ENCODE measurements around the gene BCAS2. TPM values are rescaled to one million over a fixed set of nuclear protein-coding genes. Genes with fewer than 3 reads are reported as not detected.
A peak's percentile ranks its signal among the peaks of the same experiment; 100 is the strongest.
"Not testable (repeated sequence)": the region's sequence is repeated elsewhere in the genome, so short reads cannot be mapped to it uniquely, and the experiment has no call there.

BCAS2 gene
- total and polyA plus RNA-seq, 3 experiments from 2014 or later = 62.9 to 99.9 (median 66.9) TPM

DNA sequence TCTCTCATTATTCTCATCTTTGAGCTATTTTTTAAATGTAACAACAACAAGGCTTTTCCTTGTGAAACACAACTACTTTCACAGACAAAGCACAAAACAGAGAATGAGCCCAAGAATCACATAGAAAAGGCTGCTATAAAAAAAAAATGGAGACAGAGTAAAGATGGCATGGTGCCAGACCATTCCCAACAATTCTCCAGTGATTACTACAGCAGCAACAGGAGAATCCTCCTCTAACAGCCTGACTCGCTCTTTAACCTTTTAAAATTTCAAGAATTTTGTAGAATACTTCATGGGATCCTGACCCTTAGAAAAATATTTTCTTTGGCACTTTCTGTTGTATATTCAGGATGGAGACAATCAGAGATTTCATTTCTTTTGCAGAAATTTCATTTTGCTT is 3.8 kb upstream of the BCAS2 start:
- no peak for DNase-seq
- ChIA-PET POLR2A (no interaction called here), CTCF (no interaction called here)
- Mint-ChIP-seq H3K4me1 (peaks cover 15 to 24% (median 23%) of the 10 kb centered on the region in 3 donors), H3K9me3 (peaks cover 0 to 3% (median 1%) of the 10 kb centered on the region in 5 donors), H3K4me3 (no peak overlapping the region), H3K27ac (peak overlapping the region in 2 of 8 donors; percentile 51 to 95), H3K36me3 (peaks cover 3 to 10% (median 7%) of the 10 kb centered on the region in 3 donors), H3K27me3 (peaks cover 0 to 14% of the 10 kb centered on the region in 2 donors)
- H3K36me3 ChIP-seq (ENCODE audit: insufficient read depth, low read length) = no peaks in the 10 kb centered on the region
- H3K27ac ChIP-seq (ENCODE audit: low read depth, low read length) = no peak overlapping the region
- H3K4me3 ChIP-seq (ENCODE audit: low read length) = no peak overlapping the region
- H3K9me3 ChIP-seq (ENCODE audit: low read length) = no peaks in the 10 kb centered on the region
- H3K27me3 ChIP-seq (ENCODE audit: insufficient read depth, low read length, poor library complexity, severe bottlenecking) = no peaks in the 10 kb centered on the region
- H3K4me1 ChIP-seq (ENCODE audit: insufficient read depth, low read length) = peaks cover 10% of the 10 kb centered on the region

DNA sequence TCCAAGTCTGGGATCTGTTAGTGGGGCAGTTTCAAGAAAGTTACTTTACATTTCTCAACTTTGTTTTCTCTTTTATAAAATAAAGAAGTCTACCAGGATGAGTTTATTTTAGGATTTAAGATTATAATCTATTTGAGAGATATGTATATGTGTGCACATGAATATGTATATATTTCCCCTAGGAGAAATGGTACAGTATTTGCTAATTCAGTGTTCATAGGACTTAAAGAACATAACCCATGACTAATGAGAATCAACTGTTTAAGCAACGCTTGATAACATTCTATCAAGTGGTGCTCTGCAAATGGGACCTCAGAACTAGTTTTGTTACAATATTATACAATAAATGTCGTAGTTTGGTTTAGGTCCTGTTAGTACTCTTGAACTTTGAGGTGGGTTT is 7.0 kb downstream of the BCAS2 start:
- Histone ChIP-seq H3K9me3 (ENCODE audit: low read length) (no peaks in the 10 kb centered on the region), H3K27ac (ENCODE audit: low read depth, low read length) (no peak overlapping the region), H3K27me3 (ENCODE audit: insufficient read depth, low read length, poor library complexity, severe bottlenecking) (no peaks in the 10 kb centered on the region), H3K4me1 (ENCODE audit: insufficient read depth, low read length) (peaks cover 7% of the 10 kb centered on the region), H3K36me3 (ENCODE audit: insufficient read depth, low read length) (peaks cover 43% of the 10 kb centered on the region), H3K4me3 (ENCODE audit: low read length) (no peak overlapping the region)
- Mint-ChIP-seq H3K4me1 (peaks cover 17 to 28% (median 18%) of the 10 kb centered on the region in 3 donors), H3K36me3 (peaks cover 28 to 82% (median 34%) of the 10 kb centered on the region in 3 donors), H3K4me3 (no peak overlapping the region), H3K27ac (no peak overlapping the region), H3K9me3 (no peaks in the 10 kb centered on the region), H3K27me3 (no peaks in the 10 kb centered on the region)
- POLR2A ChIA-PET = no interaction called here
- no peak for DNase-seq
- CTCF ChIA-PET = no interaction called here

DNA sequence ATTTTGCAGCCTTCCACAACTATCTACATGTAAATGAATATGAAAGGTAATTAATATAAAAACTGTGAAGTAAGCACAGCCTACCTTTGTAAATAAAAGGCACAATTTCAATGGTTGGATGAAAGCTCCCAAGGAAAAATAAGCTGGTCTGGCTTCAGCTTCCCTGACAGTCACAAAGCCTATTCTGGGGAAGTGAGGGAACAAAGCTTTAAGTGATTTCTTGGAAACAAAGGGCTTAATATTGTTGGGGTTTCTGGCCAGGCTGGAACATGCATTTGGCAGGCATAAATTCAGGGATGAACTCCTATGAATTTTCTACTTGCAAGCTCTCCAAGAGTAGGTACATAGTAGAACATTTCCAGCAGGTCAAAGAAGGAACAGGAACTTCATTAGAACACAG is 17.3 kb downstream of the BCAS2 start:
- H3K9me3 ChIP-seq (ENCODE audit: low read length) = no peaks in the 10 kb centered on the region
- Mint-ChIP-seq H3K36me3 (peaks cover 27 to 45% (median 32%) of the 10 kb centered on the region in 3 donors), H3K4me3 (no peak overlapping the region), H3K27me3 (no peaks in the 10 kb centered on the region), H3K9me3 (peaks cover 0 to 6% (median 1%) of the 10 kb centered on the region in 5 donors), H3K27ac (no peak overlapping the region), H3K4me1 (peaks cover 0 to 1% (median 0%) of the 10 kb centered on the region in 3 donors)
- ChIA-PET CTCF (no interaction called here), POLR2A (no interaction called here)
- peaks cover 25% of the 10 kb centered on the region for H3K36me3 ChIP-seq (ENCODE audit: insufficient read depth, low read length)
- H3K27me3 ChIP-seq (ENCODE audit: insufficient read depth, low read length, poor library complexity, severe bottlenecking) = no peaks in the 10 kb centered on the region
- H3K4me1 ChIP-seq (ENCODE audit: insufficient read depth, low read length) = no peaks in the 10 kb centered on the region
- no peak overlapping the region for H3K27ac ChIP-seq (ENCODE audit: low read depth, low read length)
- no peak overlapping the region for H3K4me3 ChIP-seq (ENCODE audit: low read length)
- DNase-seq = no peak

DNA sequence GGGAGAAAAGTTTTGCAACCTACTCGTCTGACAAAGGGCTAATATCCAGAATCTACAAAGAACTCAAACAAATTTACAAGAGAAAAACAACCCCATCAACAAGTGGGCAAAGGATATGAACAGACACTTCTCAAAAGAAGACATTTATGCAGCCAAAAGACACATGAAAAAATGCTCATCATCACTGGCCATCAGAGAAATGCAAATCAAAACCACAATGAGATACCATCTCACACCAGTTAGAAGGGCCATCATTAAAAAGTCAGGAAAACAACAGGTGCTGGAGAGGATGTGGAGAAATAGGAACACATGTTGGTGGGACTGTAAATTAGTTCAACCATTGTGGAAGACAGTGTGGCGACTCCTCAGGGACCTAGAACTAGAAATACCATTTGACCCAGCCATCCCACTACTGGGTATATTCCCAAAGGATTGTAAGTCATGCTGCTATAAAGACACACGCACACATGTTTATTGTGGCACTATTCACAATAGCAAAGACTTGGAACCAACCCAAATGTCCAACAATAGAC is 18.4 kb downstream of the BCAS2 start:
- H3K4me3 Mint-ChIP-seq, POLR2A ChIA-PET: not testable (repeated sequence)
- peaks cover 24 to 35% (median 30%) of the 10 kb centered on the region in 3 donors for H3K36me3 Mint-ChIP-seq

DNA sequence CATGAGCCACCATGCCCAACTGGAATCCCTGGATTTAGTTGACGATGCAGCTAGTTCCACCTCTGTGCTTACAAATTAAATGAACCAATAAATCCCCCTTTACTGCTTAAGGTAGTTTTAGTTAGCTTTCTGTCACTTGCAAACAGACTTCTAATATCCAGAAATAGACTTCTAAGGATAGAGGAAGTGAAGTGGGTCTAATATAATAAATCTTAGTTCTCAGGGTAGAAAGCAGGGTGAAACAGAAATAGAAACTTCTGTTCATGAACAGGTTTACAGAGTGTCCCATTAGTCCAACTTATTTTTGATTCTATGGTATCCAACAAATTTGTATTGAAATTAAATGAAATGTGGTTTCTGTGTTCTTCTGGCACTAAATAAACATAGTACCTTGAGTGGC is 20.1 kb downstream of the BCAS2 start:
- H3K4me1 ChIP-seq (ENCODE audit: insufficient read depth, low read length) = no peaks in the 10 kb centered on the region
- no peak overlapping the region for H3K27ac ChIP-seq (ENCODE audit: low read depth, low read length)
- H3K4me3 Mint-ChIP-seq = no peak overlapping the region
- no peaks in the 10 kb centered on the region for H3K27me3 ChIP-seq (ENCODE audit: insufficient read depth, low read length, poor library complexity, severe bottlenecking)
- H3K9me3 ChIP-seq (ENCODE audit: low read length) = no peaks in the 10 kb centered on the region
- POLR2A ChIA-PET = no interaction called here
- H3K27me3 Mint-ChIP-seq = no peaks in the 10 kb centered on the region
- H3K36me3 ChIP-seq (ENCODE audit: insufficient read depth, low read length) = peaks cover 6% of the 10 kb centered on the region
- no peak overlapping the region for H3K4me3 ChIP-seq (ENCODE audit: low read length)
- DNase-seq = no peak
- CTCF ChIA-PET = interaction anchor here (1.4 kb wide), 1 partner anchor 215 kb away, joined by 5 read pairs; no protein-coding TSS in a partner anchor
- H3K9me3 Mint-ChIP-seq = peaks cover 0 to 6% (median 1%) of the 10 kb centered on the region in 5 donors
- H3K27ac Mint-ChIP-seq = no peak overlapping the region
- H3K36me3 Mint-ChIP-seq = peaks cover 10 to 19% (median 16%) of the 10 kb centered on the region in 3 donors
- H3K4me1 Mint-ChIP-seq = no peaks in the 10 kb centered on the region

More for the DNA sequence above, 18.4 kb downstream of the BCAS2 start:
- H3K27me3 ChIP-seq (ENCODE audit: insufficient read depth, low read length, poor library complexity, severe bottlenecking); H3K27ac ChIP-seq (ENCODE audit: low read depth, low read length); H3K27ac Mint-ChIP-seq; H3K9me3 Mint-ChIP-seq; H3K4me1 ChIP-seq (ENCODE audit: insufficient read depth, low read length); H3K27me3 Mint-ChIP-seq; H3K4me1 Mint-ChIP-seq; H3K9me3 ChIP-seq (ENCODE audit: low read length); CTCF ChIA-PET; DNase-seq; H3K4me3 ChIP-seq (ENCODE audit: low read length): not testable (repeated sequence)
- H3K36me3 ChIP-seq (ENCODE audit: insufficient read depth, low read length) = peaks cover 18% of the 10 kb centered on the region

DNA sequence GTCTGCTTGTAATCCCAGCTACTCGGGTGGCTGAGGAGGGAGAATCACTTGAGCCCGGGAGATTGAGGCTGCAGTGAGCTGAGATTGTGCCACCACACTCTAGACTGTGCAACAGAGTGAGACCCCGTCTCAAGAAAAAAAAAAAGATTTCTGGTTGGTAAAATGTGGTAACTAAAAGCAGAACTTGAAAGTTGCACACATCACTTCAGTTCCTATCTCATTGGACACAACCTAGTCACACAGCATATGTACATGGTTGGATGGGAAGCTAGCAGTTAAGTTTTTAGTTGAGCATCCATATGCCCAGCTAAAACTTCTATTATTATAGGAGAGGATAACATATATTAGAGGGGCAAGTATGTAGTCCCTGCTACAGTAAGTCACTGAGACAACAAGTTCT is 22.1 kb downstream of the BCAS2 start:
- Mint-ChIP-seq H3K27me3 (no peaks in the 10 kb centered on the region), H3K36me3 (peaks cover 0 to 2% (median 1%) of the 10 kb centered on the region in 3 donors), H3K27ac (no peak overlapping the region), H3K9me3 (no peaks in the 10 kb centered on the region), H3K4me3 (no peak overlapping the region), H3K4me1 (no peaks in the 10 kb centered on the region)
- H3K36me3 ChIP-seq (ENCODE audit: insufficient read depth, low read length) = no peaks in the 10 kb centered on the region
- no peaks in the 10 kb centered on the region for H3K4me1 ChIP-seq (ENCODE audit: insufficient read depth, low read length)
- ChIA-PET POLR2A (no interaction called here), CTCF (interaction anchor here (1.0 to 1.8 kb wide), 2 partner anchors 9 to 212 kb away, joined by 3 to 9 read pairs; no protein-coding TSS in a partner anchor)
- no peak for DNase-seq
- no peak overlapping the region for H3K4me3 ChIP-seq (ENCODE audit: low read length)
- H3K9me3 ChIP-seq (ENCODE audit: low read length) = no peaks in the 10 kb centered on the region
- H3K27me3 ChIP-seq (ENCODE audit: insufficient read depth, low read length, poor library complexity, severe bottlenecking) = no peaks in the 10 kb centered on the region
- H3K27ac ChIP-seq (ENCODE audit: low read depth, low read length) = no peak overlapping the region

DNA sequence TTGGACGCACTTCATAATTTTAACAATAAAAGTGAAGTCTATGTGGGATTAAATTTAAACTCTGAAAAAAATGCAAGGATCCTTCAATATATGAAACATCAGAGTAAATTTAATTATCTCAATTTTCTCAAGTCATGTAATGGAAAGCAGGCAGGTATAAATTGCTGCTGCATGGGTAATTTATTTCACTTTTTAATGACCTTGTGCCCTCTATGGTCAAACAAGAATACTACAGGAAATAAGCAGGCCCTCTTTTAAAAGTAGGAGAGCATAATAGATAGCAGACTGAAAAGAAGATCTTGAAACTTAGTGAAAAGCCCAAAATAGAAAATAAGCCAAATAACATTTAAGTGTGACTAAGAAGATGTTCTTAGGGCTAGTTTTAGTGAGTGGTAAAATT is 22.9 kb downstream of the BCAS2 start:
- Mint-ChIP-seq H3K27ac (peak overlapping the region in 1 of 8 donors; percentile 29), H3K27me3 (no peaks in the 10 kb centered on the region), H3K9me3 (no peaks in the 10 kb centered on the region), H3K4me3 (no peak overlapping the region), H3K4me1 (no peaks in the 10 kb centered on the region), H3K36me3 (no peaks in the 10 kb centered on the region)
- H3K9me3 ChIP-seq (ENCODE audit: low read length) = no peaks in the 10 kb centered on the region
- no peaks in the 10 kb centered on the region for H3K4me1 ChIP-seq (ENCODE audit: insufficient read depth, low read length)
- H3K27me3 ChIP-seq (ENCODE audit: insufficient read depth, low read length, poor library complexity, severe bottlenecking) = no peaks in the 10 kb centered on the region
- ChIA-PET CTCF (interaction anchor here (1.0 to 1.8 kb wide), 2 partner anchors 9 to 212 kb away, joined by 3 to 9 read pairs; no protein-coding TSS in a partner anchor), POLR2A (no interaction called here)
- no peak overlapping the region for H3K27ac ChIP-seq (ENCODE audit: low read depth, low read length)
- H3K36me3 ChIP-seq (ENCODE audit: insufficient read depth, low read length) = no peaks in the 10 kb centered on the region
- no peak overlapping the region for H3K4me3 ChIP-seq (ENCODE audit: low read length)
- DNase-seq = peak in 2 of 5 donors; percentile 14 to 17

DNA sequence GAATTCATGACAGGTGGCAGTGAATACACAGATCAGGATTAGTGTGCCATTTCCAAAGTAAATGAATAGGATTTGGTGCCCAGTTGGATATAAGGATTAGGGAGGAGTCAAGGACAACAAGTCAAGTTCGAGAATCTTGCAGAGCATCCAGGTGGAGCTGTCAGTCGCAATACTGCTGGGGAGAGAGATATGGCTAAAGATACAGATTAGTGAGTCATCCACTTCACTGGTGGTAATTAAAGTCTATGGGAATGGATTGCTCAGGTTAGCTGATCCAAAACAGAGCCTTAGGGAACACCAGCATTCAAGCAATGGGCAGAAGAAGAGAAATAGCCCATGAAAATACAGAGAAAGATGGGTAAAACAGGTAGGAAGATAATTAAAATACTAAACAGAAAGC is 26.8 kb downstream of the BCAS2 start:
- DNase-seq = no peak
- Histone ChIP-seq H3K27me3 (ENCODE audit: insufficient read depth, low read length, poor library complexity, severe bottlenecking) (no peaks in the 10 kb centered on the region), H3K4me3 (ENCODE audit: low read length) (no peak overlapping the region), H3K4me1 (ENCODE audit: insufficient read depth, low read length) (no peaks in the 10 kb centered on the region), H3K27ac (ENCODE audit: low read depth, low read length) (no peak overlapping the region), H3K9me3 (ENCODE audit: low read length) (no peaks in the 10 kb centered on the region), H3K36me3 (ENCODE audit: insufficient read depth, low read length) (no peaks in the 10 kb centered on the region)
- Mint-ChIP-seq H3K36me3 (no peaks in the 10 kb centered on the region), H3K4me1 (no peaks in the 10 kb centered on the region), H3K27ac (peak overlapping the region in 1 of 8 donors; percentile 11), H3K4me3 (no peak overlapping the region), H3K27me3 (peaks cover 0 to 7% of the 10 kb centered on the region in 2 donors), H3K9me3 (no peaks in the 10 kb centered on the region)
- CTCF ChIA-PET = no interaction called here
- POLR2A ChIA-PET = no interaction called here
